T-helper 9 cell (primary cell): Measurements from ENCODE around the gene ASPHD1.
"Not testable (repeated sequence)": the region's sequence is repeated elsewhere in the genome, so short reads cannot be mapped to it uniquely, and the experiment has no call there.

Experiments used
- DNase-seq: peaks from one replicate; pipeline ENCODE4 v3.0.0-alpha.2; 2020

ASPHD1 gene

GRCh38 chr16:29877266-29877961, 22.9 kb upstream of the ASPHD1 start:
- DNase-seq: peak; percentile 21

- DNase-seq: no peak
Observed at GRCh38 chr16:29878172-29878571, 22.1 kb upstream of the ASPHD1 start.

- DNase-seq: no peak
Observed at GRCh38 chr16:29881050-29881449, 19.2 kb upstream of the ASPHD1 start.

DNA sequence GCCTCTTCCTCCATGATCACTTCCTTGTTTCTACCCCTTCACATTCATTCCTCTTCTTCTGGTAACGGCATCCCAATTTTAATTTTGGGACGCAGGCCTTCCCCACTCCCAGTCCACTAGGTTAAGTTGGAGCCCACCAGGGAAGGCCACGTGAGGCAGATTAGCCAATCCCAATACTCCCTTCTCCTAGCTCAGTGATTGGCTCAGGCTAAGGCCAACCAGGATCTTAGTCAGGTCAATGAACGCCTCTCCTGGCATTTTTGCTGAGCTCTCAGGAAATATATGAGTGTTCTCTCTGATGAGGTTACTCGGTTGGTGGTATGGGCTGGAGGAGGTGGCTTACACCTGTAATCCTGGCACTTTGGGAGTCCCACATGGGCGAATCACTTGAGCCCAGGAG, 16.3 kb upstream of the ASPHD1 start:
- DNase-seq: no peak

DNA sequence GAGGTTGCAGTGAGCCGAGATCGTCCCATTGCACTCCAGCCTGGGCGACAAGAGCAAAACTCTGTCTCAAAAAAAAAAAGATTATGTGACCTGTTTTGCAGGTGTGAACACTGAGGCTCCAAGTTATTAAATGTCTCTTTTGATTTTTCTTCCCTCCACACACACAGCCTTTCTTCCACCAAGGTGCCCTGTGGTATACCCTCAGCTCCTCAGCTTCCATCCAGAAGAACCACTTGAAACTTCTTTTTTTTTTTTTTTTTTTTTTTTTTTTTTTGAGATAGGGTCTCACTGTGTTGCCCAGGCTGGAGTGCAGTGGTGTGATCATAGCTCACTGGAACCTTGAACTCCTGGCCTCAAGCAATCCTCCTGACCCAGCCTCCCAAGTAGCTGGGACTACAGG, 10.9 kb upstream of the ASPHD1 start:
- not testable (repeated sequence) for DNase-seq

- no peak for DNase-seq
Observed at GRCh38 chr16:29891525-29892457, 8.5 kb upstream of the ASPHD1 start.

- no peak for DNase-seq
Observed at GRCh38 chr16:29892458-29892813, 7.9 kb upstream of the ASPHD1 start.

DNA sequence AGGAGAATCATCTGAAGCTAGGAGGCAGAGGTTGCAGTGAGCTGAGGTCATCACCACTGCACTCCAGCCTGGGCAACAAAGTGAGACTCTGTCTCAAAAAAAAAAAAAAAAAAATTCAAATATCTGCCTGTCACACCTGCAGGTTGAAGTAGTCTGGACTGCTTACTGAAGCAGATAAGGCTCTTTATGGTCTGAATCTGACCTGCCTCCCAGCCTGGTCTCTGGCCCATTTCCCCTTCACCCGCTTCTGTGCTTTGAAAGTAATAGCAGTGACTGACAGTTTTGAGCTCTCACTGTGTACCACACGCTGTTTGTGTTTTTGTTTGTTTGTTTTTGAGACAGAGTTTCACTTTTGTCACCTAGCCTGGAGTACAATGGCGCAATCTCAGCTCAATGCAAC, 6.7 kb upstream of the ASPHD1 start:
- DNase-seq: no peak

DNA sequence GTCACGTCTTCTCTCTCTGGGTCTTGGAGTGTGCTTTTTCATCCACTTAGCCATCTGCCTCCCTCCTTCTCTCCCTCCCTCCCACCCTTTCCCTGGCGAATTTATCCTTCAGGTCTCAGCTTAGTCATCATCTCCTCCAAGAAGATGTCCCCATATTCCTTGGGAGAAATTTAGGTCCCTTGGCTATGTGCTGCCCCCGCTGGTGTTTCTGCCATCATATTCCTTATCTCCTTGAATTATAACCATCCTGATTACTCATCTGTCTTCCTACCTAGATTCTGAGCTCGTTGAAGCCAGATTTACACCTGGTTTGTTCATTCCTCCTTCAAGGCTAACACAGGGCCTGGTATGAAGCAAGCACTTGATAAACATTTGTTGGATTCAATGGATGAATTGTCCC, 5.9 kb upstream of the ASPHD1 start:
- DNase-seq: no peak

DNA sequence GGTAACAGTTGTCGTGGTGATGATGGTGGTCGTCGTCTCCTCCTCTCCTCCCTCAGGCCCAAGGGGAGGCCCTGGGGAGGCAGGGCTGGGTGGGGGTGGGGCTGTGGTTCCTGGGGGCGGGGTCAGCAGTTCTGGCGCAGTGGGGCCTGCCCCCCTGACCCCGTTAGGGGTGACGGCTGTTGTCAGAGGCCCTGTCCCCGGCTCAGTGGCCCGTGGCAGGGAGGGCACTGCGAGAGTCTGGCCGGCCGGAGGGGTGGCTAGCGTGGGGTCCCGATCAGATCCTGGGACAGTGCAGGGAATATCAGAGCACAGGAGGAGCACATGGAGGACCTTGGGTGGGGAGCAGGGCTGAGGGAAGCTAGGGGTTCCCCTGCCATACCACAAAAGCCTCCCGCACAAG, 3.4 kb upstream of the ASPHD1 start:
- no peak for DNase-seq

DNA sequence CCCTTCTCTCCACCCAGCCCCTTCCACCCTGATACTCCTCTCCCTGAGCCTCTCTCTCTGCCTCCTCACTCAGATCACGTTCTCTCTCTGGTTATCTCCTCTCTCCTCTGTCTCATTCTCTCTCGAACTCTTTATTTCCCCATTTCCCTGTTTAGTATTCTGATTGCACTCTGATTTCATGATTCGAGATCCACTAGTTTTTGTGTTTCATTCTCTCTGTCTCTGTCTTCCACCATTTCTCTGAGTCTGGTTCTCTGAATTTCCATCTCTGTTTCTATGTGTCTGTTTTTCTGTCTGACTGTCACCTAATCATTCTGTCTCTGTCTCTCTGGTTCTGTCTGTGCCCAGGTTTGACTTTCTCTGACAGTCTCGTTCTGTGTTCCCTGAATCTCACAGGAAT, 3.0 kb upstream of the ASPHD1 start:
- DNase-seq: no peak

GRCh38 chr16:29898135-29898803, 2.0 kb upstream of the ASPHD1 start:
- no peak for DNase-seq

DNA sequence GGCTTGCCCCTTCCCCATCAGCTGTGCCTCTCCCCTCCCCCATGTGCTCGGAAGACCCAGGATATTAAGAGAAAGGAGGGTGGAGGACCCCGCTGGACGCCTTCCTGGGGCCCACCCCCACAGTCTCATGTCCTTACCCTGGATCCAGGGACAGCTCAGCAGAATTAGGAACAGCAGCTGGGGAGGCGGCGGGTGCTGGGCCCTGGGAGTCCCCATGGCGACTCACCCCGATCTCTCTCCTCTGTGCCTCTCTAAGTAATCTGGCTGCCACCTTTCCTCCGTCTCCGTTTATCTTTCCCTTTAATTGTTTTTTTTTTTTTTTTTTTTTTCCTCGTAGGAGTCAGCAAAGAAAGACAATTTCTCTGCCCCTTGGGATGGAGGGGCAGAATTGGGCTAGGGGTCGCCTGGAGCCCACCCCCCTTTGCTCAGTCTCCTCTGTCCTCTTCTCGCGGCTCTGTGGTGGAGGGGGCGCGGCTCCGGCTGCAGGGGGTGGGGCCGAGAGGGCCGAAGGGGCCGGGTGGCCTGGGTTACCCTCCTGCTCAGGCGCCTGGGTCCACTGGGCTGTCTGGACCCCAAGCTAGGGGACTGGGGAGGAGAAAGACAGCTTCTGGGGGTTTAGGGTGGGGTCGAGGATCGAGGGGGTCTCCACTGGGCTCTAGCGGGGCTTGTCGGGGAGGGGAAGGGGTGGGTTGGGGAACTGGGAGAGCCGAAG, 1.3 kb upstream of the ASPHD1 start:
- no peak for DNase-seq

DNA sequence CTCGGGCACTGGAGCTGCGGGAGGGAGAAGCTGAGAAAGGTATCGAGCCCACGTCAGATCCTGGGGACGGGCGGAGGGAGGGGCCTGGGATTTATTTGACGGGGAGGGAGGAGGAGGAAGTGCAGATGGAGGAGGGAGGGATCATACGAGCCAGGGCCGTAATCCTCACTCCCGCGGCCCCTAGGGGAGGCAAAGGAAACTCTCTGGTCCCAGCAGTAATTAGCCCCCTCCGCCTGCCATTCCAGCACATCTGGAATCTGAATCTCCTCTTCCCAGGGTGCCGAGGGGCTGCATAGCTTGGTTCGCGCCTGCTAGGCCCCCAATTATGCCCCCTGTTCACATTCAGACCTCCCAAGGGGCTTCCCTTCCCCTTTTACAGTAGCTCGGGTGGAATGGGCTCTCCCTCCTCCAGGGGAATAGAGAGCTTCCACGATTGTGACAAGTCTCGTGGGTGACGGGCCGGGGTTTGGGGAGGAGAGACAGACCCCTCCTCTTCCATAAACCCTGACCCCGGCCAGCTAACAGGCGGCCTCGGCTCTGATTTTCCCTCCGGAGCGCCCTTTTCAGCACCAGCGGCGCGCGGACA, 679 bp upstream of the ASPHD1 start, which contains the start of gene SEZ6L2:
Gene SEZ6L2 (minus strand): TSS at position 35 of the 586 bp plus-strand sequence. CDS start 531 bp downstream, outside the sequence.
- peak; percentile 85 for DNase-seq

- no peak for DNase-seq
Observed at GRCh38 chr16:29900888-29901606, 759 bp downstream of the ASPHD1 start.

DNA sequence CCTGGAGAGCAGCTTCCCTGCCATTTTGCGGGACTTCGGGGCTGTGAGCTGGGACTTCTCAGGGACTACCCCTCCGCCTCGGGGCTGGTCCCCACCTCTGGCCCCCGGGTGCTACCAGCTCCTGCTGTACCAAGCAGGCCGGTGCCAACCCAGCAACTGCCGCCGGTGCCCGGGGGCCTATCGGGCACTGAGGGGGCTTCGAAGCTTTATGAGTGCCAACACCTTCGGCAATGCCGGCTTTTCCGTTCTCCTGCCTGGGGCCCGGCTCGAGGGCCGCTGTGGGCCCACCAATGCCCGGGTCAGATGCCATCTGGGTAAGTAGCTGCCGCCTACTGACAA, 1.3 kb downstream of the ASPHD1 start:
- DNase-seq: no peak

DNA sequence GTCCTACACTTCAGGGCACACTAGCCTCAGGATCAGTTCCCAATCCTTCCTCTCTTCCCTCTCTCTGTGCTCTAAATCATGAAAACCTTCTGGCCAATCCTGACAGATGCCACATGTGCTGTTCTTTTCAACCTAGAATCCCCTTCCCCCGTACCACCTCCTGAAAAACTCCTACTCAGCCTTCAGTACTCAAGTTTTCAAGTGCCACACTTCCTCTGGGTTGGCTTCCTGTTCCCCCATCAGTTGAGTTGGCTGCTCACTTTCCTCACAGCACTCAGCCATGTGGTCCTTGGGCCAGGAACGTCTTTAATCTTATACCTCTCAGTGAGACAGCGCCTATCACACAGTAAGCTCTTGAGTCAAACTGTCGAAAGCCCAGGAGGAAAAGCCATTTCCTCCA, 3.3 kb downstream of the ASPHD1 start:
- no peak for DNase-seq

- DNase-seq: no peak
Observed at GRCh38 chr16:29904947-29905346, 4.7 kb downstream of the ASPHD1 start.

DNA sequence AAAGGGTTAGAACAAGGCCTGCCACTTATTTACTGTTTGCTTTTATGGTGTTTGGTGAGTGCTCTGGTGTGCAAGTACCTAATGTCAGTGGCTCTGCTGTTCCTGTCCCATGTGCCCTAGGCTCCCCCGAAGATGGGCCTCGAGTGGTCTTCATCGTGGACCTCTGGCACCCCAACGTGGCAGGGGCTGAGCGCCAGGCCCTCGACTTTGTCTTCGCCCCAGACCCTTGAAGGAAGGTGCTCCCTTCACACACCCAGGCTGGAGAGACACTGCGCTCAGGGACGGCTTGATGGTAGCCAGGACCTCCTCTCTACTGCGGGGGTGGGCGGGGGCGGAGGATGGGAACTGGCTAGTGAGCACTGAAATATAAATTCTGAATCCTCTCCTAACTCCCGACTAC, 5.4 kb downstream of the ASPHD1 start:
- DNase-seq: no peak

DNA sequence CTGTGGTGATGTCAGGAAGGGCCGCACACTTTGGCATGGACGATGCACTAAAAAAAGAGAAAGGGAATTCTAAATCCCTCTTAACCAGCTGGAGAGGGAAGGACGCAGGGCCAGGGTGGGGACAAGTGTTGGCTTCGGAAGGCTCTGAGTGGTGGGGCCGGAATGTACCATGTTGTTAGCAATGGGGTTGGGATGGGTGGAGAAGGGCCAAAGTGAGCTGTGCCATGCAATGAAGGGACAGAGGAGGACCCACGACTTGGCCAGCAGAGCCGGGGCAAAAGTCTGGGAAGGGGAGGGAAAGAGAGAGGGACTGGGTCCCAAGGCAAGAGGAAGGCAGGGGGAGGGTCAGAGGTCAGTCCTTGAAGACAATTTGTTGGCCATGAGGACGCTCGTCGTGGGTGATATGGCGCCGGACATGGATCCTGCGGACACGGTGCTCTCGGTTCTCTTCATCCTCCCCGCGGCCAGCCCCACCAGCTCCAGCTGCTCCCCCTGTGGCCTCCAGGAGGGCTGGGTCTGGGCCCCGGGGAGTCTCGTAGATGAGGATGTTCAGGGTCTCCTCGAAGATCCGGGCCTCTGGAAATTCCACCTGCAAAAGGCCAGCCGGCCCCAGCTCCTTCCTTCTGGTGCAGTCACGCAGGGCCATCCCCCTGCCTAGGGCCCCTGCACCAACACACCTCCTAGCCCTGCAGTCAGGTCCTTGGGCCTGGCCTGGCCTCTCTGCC, 6.4 kb downstream of the ASPHD1 start:
- no peak for DNase-seq

GRCh38 chr16:29907973-29908372, 7.7 kb downstream of the ASPHD1 start:
- no peak for DNase-seq
